ENCODE data around the gene PNMA8B.

PNMA8B gene

GRCh38 chr19:46471811-46472543 is 23.7 kb downstream of the PNMA8B start:
- DNase-seq (ENCODE audit: low read depth) = no peak
- peak overlapping the region; percentile 35 for H3K4me3 ChIP-seq (ENCODE audit: control insufficient read depth, low read depth, low read length)
- TF ChIP-seq CTCF (IDR thresholded peaks at IDR 0.05; ENCODE audit: control insufficient read depth, insufficient read depth, low read depth, low read length, missing control alignments) = no peak

DNA sequence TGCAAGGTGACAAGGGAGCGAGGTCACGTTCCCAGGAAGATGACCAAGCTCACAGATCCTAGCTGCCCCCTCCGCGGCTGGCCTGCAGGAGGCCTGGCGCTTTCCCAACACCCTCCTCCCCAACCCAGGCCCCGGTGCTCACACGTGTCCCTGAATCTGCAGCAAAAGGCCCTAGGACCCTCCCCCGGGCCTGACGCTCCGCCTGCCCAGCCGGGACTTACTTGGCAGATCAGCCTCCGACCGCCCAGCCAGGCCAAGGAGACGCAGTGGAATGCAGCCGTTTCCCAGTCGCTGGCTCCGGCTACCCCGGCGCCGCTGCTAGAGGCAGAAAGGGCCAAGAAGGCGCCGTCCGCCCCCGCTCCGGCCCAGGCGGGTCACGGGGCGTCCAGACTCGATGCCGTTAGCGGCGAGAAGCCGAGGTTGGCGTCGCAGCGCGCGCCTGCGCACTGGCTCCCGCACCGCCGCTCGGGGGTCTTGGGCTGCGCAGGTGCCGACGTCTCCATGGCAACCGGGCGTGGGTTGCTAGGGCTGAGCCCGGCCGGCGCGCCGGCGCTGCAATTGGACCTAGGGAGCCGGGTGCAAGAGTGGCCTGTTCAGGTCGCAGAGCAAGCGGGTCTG is 24.4 kb downstream of the PNMA8B start, which contains the start of gene PNMA8A:
PNMA8A (minus strand) TSS at position 448 of the 618 bp plus-strand sequence. CDS start 528 bp downstream, outside the sequence.
- H3K4me3 ChIP-seq (ENCODE audit: control insufficient read depth, low read depth, low read length) = peak within 1 kb of the TSS; percentile 35
- peak; percentile 1 for TF ChIP-seq CTCF (IDR thresholded peaks at IDR 0.05; ENCODE audit: control insufficient read depth, insufficient read depth, low read depth, low read length, missing control alignments)
- DNase-seq (ENCODE audit: low read depth) = no peak

GRCh38 chr19:46470376-46470775 is 25.3 kb downstream of the PNMA8B start:
- no peak for TF ChIP-seq CTCF (IDR thresholded peaks at IDR 0.05; ENCODE audit: control insufficient read depth, insufficient read depth, low read depth, low read length, missing control alignments)
- H3K4me3 ChIP-seq (ENCODE audit: control insufficient read depth, low read depth, low read length) = no peak overlapping the region
- DNase-seq (ENCODE audit: low read depth) = no peak

GRCh38 chr19:46469541-46470185 is 26.0 kb downstream of the PNMA8B start:
- TF ChIP-seq CTCF (IDR thresholded peaks at IDR 0.05; ENCODE audit: control insufficient read depth, insufficient read depth, low read depth, low read length, missing control alignments) = no peak
- DNase-seq (ENCODE audit: low read depth) = no peak
- H3K4me3 ChIP-seq (ENCODE audit: control insufficient read depth, low read depth, low read length) = no peak overlapping the region

GRCh38 chr19:46466536-46467196 is 29.0 kb downstream of the PNMA8B start:
- no peak for DNase-seq (ENCODE audit: low read depth)
- H3K4me3 ChIP-seq (ENCODE audit: control insufficient read depth, low read depth, low read length) = no peak overlapping the region
- no peak for TF ChIP-seq CTCF (IDR thresholded peaks at IDR 0.05; ENCODE audit: control insufficient read depth, insufficient read depth, low read depth, low read length, missing control alignments)

GRCh38 chr19:46463516-46463915 is 32.2 kb downstream of the PNMA8B start:
- no peak overlapping the region for H3K4me3 ChIP-seq (ENCODE audit: control insufficient read depth, low read depth, low read length)
- no peak for DNase-seq (ENCODE audit: low read depth)

More at GRCh38 chr19:46463516-46463915, 32.2 kb downstream of the PNMA8B start:
- TF ChIP-seq CTCF (IDR thresholded peaks at IDR 0.05; ENCODE audit: control insufficient read depth, insufficient read depth, low read depth, low read length, missing control alignments) = no peak

All from AG09309 (cell line).